Measurements from ENCODE around the gene UBR7. TPM values are rescaled to one million over a fixed set of nuclear protein-coding genes. Genes with fewer than 3 reads are reported as not detected.

The UBR7 gene
- total RNA-seq: 41.0 TPM

GRCh38 chr14:93206793-93207467 lies at the start of gene UBR7, which contains the start of gene GON7:
Gene UBR7, plus strand, starts transcription at chr14:93207256. Its CDS starts 36 bp downstream, at chr14:93207292.
Gene GON7, minus strand, starts transcription at chr14:93207065. Its CDS starts 28 bp downstream, at chr14:93207037.

GRCh38 chr14:93184391-93185348 lies 22.4 kb upstream of the UBR7 start, which contains the start of the genes LYSET and MOAP1:
Gene LYSET, plus strand, starts transcription at chr14:93185317. Its CDS starts 89 bp downstream, at chr14:93185406.
Gene MOAP1, minus strand, starts transcription at chr14:93184897. Its CDS starts 655 bp downstream, at chr14:93184242.

Other genes starting within 250 kb of the UBR7 start
- 32.2 TPM for gene ITPK1, start 91.3 kb upstream of the UBR7 start, total RNA-seq
- 59.5 TPM for gene MOAP1, start 22.4 kb upstream of the UBR7 start, total RNA-seq
- gene LYSET, start 21.9 kb upstream of the UBR7 start, total RNA-seq: 13.5 TPM
- gene GON7, start 191 bp upstream of the UBR7 start, total RNA-seq: 6.9 TPM
- 49.1 TPM for gene BTBD7, start 125.8 kb downstream of the UBR7 start, total RNA-seq
- gene COX8C, start 139.9 kb downstream of the UBR7 start, total RNA-seq: not detected
- 94.2 TPM for gene UNC79, start 223.7 kb downstream of the UBR7 start, total RNA-seq

Measured in parietal lobe (tissue), 1 donor.